Fibroblast of peridontal ligament (primary cell): Measurements from ENCODE around the gene NDFIP1.
A peak's percentile ranks its signal among the peaks of the same experiment; 100 is the strongest.

Source experiments
- DNase-seq: peaks from one replicate; pipeline ENCODE4 v3.0.0-alpha.2; 2010; ENCODE audit errors: extremely low read depth

The NDFIP1 gene

DNA sequence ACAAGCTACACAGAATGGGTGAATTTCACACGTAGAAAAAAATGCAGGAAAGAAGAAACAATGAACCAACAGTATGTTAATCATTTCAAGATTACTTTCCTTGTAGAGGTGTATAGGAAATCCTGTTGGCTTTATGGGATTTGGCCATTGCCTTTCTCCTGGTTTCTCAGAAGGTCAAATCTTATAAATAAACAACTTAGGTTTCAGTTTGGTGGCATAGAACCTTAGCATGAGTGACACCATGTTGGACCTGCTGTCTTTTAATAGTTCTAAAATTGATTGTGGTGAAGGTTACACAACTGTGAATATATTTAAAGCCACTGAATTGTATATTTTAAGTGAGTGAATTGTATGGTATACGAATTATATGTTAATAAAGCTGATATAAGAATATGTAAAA, 16.7 kb upstream of the NDFIP1 start:
- DNase-seq, result no peak

DNA sequence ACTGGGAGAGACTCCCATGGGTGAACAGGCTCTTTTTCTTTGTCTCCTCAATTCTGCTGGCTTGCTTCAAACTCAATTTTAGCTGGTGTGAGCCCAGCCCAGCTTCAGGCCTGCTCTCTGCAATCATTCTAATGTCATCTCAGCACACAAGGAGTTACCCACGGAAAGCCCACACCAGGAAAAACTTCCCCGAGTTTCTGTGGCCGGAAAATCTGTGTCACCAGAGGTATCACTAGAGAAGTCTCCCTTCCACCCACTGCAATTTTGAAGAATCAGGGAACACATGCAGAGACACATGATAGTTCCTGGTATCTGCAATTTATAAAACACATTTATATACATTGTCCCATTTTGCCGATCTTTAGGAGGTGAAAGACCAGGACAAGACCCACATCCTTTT, 13.5 kb upstream of the NDFIP1 start:
- DNase-seq, result no peak

DNA sequence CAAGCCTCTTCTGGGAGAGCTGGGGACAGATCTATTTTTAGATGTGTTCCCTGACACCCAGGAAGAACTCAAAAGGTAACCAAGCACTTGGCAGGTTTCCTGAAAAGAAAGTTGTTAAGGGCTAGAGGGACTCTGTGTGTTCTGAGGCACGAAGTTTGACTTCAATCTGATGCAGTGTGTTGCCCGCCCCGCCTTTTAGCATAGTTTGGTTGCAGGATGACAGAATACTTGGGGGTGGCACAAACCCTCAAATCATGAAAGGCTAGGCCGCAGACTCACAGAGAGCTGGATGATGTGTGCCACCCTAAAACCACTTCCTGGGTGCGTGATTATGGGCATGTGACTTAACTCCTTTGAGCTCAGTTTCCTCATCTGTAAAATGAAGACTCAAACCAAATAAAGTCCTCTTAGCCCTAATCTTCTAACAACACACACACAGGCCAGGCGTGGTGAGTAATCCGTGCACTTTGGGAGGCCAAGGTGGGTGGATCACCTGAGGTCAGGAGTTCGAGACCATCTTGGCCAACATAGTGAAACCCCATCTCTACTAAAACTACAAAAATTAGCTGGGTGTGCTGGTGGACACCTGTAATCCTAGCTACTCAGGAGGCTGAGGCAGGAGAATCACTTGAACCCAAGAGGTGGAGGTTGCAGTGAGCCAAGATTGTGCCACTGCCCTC, 12.8 kb upstream of the NDFIP1 start:
- DNase-seq, result no peak

DNA sequence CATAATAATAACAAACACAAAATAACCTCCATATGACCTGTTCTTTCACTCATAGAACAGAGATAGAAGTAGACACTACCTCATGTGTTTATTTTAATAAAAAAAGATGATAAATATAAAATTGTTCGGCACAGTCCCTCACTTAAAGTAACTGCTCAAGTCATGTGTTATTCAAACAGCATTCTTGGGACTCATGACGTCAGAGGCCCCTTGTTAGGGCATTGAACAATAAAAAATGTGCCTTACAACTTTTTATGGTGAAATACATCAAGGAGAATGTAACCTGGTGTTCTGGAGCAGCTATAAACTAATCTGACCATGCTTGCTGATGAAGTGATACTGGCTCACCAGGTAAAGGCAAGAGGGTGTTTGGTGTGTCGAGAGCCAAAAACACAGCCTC, 12.2 kb upstream of the NDFIP1 start:
- DNase-seq, result no peak

DNA sequence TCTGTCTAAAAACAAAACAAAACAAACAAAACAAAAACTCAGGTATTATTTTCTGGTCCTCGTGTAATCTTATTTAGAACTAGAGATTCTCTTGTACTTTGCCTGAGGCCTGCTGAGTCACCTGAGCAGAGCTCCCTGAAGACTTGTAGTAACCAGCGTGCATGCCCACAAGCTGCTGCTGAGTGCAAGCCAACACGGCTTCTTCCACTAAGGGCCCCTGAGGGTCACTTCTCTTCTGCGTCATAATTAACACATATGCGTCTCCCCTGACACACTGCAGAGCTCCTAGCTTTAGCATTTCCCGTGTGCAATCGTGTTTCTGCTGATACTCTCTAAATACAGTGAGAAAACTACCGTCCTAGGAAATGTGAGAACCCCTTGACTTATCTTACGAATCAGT, 10.9 kb upstream of the NDFIP1 start:
- DNase-seq, result peak; percentile 7

DNA sequence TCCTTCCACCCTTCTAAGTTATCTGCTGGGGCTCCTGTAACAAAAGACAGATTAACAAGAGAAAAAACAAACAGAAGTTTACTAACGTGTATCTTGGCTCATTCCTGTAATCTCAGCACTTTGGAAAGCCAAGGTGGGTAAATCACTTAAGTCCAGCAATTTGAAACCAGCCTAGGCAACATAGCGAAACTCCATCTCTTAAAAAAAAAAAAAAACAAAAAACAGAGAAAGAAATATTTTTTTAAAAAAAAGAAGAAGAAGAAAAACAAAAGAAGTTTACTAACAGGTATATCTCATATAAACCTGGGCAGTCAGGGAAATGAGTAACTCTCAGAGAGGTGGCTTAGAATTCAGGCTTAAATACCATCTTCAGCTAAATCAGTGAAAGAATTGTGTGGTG, 10.3 kb upstream of the NDFIP1 start:
- no peak for DNase-seq

DNA sequence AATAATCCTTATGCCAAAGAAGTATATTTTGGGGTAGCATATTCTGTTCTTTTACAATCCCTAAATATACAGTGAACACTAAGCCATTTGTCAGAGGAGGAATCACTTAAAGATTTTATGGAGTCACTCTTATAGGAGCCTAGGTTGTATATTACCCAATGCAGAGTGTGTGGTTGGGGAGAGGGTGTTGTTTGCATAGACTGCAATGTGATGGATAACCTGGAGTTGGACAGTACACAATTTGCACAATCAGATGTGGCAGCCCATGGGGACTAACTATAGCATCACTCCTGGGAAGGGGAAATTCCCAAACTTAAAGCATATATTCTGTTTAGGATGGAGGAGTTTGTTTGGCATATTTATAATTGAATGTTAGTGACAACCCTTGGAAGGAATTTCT, 9.6 kb upstream of the NDFIP1 start:
- DNase-seq, result no peak

DNA sequence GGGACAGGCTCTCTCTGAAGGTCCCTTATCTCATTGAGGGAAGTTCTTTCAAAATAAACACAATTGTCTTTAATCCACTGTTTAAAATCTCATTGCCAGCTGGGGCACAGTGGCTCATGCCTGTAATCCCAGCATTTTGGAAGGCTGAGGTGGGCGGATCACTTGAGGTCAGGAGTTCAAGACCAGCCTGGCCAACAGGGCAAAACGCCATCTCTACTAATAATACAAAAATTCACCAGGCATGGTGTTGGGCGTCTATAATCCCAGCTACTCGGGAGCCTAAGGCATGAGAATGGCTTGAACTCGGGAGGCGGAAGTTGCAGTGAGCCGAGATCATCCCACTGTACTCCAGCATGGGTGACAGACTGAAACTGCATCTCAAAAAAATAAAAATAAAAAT, 8.3 kb upstream of the NDFIP1 start:
- peak; percentile 5 for DNase-seq

DNA sequence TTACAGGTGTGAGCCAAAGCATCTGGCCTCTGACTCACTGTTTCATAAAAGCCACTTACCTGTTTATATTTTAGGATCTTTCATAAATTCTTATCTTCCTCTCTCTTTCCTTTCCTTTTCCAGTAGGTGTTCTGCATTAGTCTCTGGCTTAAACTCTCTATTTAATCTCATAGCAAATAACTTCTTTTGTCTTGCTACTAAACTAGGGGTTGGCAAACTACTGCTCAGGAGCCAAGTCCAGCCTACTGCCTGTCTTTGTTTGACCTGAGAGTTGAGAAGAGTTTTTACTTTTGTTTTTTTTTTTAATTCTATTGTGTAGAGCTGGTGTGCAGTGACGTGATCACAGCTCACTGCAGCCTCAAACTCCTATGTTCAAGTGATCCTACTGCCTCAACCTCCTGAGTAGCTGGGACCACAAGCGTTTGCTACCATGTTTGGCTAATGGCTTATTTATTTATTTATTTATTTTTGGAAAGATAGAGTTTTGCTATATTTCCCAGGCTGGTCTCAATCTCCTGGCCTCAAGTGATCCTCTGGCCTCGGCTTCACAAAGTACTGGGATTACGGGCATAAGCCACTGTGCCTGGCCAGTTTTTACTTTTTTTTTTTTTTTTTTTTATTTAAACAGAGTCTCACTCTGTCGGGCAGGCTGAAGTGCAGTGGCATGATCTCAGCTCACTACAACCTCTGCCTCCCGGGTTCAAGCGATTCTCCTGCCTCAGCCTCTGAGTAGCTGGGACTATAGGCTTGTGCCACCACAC, 5.4 kb upstream of the NDFIP1 start:
- no peak for DNase-seq

DNA sequence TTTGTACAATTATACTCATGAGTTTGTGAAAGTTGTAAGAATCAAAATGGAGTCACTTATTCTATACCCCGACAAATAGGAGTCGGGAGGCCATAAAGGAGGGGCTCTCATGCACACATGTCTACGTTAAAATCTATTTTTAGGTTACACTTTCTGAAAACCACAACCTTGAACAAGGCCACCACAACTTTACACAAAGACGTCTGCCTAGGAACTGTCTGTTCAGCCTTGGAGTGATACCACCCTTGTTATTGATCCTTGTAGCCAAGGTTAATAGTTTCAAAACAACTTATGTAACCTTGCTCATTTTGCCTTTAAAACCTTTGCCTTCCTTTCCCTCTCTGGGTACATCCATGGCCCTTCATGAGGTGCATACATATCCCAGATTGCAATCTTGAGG, 4.1 kb upstream of the NDFIP1 start:
- no peak for DNase-seq

DNA sequence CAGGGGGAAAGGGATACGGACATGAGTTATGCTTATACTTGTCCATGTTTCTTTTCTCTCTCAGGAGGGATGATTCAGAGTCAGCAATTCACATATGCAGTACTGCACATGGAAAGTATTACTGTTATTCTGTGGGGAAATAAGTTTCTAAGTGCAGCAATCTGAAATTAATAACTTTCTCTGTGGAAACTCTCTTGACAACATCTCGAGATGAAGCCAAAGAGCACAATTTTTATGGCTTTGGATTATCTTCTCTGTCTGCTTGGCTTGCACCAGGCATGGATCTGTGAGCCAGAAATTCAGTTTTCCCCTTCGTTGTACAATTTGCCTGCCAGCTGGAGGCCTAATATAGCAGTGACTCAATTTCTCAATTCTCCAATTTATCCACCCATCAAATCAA, 2.5 kb upstream of the NDFIP1 start:
- DNase-seq, result peak; percentile 90

DNA sequence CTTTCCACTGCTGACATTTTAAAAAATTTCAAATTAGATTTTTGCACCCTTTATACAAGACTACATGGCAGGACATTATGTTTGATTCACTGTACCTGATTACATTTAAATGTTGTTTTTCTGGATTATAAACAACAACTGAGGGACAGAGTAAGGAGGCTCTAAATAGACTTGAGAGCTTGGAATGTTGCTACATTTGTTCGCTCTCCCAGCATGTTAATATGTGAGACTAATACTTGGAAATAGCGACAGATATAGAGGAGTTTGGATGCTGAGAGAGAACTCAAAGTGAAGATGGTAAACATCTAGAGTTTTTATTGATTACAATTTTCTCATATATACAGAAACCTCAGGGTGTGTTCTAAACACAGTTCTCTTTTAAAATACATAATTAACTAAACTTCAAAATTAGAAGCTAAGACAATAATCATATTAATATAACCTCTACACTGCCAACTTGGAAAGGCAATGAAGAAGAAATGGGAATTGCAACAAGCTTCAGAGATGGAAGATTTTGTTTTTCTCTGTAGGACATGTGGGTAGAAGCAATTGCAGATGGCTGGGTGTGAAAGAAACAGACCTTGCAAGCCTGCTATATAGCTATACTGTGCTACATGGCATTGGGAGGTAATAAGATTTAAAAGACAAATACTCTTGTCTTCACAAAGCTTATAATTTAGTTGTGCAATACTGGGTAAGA, 1.4 kb upstream of the NDFIP1 start:
- no peak for DNase-seq

DNA sequence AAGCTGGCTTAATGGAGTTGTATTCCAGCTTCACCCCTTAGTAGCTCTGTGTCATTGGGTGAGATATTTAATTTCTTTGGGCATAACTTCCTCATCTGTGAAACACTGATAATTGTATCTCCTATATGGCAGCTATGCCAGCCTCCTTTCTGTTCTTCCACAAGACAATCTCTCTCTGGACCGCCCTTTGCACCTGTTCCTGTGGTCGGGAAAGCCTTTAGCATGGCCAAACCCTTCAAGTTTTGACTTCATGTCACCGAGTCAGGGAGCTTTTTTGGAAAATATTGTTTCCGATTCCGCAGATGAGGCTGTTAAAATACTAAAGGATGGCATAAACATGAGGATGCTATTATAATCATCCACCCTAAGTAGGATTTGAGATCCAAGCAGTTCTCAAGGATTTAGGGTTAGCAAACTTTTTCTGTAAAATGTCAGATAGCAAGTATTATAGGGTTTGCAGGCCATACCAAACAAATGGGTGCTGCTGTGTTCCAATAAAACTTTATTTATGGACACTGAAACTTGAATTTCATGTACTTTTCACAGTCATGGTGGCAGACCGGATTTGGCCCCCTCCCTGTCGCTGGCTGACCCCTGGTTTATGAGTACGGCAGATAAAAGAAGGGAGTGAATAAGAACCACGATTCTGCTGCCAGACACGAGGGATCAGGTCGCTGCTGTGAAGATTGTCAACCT, 695 bp upstream of the NDFIP1 start:
- DNase-seq, result no peak

DNA sequence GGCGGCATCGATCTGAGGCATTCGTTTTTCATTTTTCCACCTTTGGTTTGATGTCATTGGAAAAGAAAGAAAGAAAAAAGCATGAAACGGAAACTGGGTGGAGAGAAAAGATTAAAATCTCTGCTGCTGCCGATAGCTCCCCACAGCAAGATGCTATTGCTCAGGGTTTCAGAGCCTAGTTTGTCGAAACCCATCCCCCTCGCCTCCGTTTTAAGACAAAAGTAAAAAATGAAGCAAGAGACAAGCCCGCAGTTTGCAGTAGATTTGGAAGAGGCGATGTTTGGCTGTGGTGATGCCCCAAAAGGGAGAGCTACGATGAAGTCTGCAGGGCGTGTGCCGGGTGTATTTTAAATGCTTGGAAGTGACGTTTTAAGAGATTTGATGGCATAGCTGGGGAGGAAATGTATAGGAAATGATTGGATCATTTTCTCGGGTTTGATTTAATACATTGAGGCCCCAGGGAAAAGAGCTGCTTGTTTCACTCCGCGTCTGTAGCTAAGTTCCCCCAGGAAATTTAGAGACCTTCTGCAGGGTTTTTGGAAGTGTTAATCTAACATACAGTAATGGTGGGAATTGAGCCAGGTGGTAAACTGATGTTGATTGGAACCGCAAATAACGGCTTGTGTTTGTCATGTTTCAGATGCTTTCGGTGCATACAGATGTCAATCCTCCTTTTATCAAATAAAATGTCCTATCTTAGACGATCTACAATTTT, 909 bp downstream of the NDFIP1 start:
- DNase-seq, result peak; percentile 51

DNA sequence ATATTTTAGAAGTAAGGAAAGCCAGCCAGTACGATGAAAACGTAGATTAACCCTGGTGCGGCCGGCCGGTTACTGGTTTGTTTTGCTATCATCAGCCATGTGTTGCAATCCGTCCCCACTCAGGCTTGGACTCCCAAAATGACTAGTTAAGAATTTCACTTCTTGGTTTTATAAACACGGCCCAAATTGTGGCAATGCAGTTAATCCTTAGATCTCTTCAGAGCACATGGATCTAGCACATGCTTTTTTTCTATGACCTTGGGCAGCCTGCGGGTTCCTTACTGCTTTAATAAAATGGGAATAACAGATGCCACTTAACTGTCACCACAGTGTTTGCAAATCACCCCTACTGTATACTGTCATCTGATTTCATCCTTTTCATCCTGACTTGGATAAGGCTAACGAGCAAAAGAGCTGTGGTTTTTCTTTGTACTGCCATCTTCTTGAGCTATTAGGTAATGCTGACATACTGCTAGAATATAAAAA, 1.5 kb downstream of the NDFIP1 start:
- DNase-seq, result peak; percentile 66

DNA sequence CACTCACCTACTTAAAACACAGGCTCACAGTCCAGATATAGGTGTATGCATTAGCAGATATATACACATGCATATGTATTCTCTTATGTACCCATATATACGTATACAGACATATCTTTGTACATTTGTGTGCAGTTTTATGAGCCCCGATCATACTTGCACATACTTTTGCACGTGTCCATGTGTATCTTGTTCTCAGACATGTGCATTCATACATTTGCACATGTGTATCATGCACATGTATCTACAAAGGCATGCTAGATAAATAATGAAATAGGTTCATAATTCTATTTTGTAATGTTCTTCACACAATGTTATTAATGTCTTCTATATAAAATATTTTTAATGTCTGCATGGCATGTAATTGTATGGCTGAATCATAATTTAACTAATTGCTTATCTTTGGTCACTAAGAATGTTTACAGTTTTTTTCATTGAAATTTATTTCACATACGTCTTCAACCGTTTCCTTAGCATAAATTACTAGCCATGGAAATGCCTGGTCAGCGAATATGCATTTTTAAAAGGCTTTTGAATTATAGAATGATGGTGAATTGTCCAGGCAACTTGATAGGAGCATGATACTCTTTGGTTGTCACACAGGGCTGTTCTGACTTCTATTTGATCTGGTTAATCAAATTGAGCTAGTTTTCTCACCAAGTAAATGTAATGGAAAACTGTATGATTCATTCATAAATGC, 2.6 kb downstream of the NDFIP1 start:
- no peak for DNase-seq

DNA sequence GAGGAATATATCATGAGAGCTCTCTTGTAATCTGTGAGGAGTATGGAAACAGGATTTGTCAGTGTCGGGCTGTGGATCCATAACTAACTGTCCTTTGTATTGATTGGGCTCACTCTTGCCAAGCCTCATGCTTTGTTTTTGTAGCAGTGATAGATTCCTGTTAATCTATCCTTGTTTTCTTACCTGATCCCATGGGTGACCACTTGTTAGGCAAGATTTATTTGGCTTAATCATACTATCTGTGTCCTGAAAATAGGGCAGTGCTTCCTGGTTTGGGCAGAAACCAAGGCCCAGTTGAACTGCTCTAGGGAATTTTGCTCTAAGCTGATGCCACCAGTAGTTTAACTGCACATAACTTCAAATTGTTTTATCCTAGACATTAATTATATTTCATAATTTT, 6.1 kb downstream of the NDFIP1 start:
- DNase-seq, result no peak

DNA sequence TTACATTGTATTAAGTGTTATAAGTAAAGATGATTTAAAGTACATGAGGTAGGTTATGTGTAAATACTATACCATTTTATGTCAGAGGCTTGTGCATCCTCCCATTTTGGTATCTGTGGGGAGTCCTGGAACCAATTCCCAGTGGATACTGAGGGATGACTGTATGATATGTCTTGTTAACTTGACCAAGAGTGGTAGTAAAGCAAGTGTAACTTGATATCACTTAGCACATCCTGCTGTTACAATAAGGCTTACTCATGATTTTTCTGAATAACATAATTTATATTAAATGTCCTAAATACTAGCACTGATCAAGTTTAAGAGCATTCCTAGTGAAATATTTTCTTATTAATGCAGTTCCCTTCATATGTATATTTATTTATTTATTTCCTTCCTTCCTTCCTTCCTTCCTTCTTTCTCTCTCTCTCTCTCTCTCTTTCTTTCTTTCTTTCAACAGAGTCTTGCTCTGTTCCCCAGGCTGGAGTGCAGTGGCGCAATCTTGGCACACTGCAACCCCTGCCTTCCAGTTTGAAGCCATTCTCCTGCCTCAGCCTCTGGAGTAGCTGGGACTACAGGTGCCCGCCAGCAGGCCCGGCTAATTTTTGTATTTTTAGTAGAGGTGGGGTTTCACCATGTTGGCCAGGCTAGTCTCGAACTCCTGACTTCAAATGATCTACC, 7.5 kb downstream of the NDFIP1 start:
- peak; percentile 69 for DNase-seq

DNA sequence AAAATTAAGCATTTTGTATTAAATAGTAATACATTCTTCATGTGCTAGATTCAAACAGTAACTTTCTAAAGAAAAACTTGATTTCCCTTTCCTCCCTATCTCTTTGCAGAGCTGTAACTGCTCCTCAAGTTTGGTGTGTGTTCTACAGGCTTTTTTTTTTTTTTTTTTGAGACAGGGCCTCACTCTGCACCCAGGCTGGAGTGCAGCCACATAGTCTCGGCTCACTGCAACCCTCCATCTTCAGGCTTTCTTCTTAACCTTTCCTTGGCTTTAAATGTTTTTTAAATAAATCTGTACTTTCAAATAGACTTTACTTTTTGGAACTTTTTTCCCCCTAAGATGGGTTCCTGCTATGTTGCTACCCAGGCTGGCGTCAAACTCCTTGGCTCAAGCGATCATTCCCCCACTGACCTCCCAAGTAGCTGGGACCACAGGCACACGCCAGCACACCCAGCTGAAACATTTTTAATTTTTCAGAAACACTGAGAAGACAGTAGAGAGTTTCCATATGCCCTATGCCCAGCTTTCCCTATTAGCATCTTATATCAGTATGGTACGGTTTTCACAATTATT, 9.1 kb downstream of the NDFIP1 start:
- DNase-seq, result no peak

DNA sequence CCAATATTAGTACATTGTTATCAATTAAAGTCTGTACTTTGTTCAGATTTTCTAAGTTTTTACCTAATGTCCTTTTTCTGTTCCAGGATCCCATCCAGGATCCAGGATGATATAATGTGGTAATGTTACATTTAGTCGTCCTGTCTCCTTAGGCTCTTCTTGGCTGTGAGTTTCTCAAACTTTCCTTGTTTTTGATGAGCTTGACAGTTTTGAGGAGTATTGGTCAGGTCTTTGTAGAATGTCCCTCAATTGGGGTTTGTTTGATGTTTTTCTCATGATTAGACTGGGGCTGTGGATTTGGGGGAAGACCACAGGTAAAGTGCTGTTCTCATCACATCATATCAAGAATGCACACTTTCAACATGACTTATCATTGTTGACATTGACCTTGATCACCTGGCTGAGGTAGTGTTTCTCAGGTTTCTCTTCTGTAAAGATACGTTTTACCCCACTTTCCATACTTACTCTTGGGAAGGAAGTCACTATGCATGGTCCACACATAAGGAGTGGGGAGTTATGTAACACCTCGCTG, 9.6 kb downstream of the NDFIP1 start:
- DNase-seq, result no peak
